RCC 7860 (cell line): ENCODE results near the gene ADARB1.

Experiments
- DNase-seq: peaks from one replicate; pipeline ENCODE4 v3.0.0-alpha.2; 2015; ENCODE audit warnings: low spot score
- FAIRE-seq: peaks from 2 replicates; lab custom pipeline; 2012; peaks lifted over from hg19 to GRCh38; lab: Jason Lieb, UNC

ADARB1 gene

DNA sequence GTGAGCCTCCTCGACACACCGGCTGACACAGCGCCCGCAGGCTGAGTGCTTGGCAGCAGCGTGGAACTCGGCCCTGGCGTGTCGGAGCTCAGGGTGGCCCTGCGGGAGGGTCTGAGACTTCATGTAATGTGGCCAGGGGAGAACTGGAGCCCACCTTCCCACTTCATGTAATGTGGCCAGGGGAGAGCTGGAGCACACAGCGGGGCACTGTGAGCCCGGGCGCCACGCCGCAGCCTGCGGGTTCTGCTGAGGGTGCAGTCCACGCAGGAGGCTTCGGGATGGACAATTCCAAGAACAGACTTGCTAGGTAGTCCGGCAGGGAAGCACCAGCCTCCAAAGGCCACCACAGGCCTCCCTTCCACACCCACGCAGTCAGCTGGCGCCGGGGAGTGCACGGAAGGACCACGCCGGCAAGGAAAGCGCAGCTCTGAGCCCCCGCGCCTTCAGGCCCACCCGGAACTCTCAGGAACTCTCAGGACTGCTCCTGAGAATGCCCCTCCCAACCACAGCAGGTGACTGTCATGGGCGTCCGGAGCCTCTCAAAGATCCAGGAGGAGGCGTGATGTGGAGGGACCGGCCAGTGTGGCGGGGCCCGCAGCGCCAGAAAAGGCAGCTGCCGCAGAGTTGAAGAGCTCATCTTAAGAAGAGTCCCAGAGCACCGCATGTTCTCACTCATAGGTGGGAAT lies 19.3 kb upstream of the ADARB1 start:
- FAIRE-seq (no peak), DNase-seq (no peak)

DNA sequence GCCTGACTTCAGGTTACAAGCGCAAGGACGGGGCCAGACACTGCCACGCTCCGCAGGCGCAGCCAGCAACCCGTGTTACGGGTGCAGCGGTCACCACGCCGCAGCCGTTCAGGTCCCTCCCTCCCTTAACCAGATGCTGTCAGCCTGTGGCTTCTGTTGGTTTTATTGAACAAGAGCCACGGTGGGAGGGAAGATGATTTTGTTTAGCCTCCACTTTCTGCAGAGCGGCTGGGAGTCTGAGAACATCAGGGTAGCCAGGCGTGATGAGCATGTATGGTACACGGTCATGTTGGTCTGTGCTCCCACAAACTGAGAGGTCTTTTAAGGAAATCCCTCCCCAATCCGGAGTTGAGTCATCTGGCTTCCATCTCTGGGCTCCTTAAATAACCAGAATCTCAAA lies 18.5 kb upstream of the ADARB1 start:
- DNase-seq = no peak
- FAIRE-seq = no peak

DNA sequence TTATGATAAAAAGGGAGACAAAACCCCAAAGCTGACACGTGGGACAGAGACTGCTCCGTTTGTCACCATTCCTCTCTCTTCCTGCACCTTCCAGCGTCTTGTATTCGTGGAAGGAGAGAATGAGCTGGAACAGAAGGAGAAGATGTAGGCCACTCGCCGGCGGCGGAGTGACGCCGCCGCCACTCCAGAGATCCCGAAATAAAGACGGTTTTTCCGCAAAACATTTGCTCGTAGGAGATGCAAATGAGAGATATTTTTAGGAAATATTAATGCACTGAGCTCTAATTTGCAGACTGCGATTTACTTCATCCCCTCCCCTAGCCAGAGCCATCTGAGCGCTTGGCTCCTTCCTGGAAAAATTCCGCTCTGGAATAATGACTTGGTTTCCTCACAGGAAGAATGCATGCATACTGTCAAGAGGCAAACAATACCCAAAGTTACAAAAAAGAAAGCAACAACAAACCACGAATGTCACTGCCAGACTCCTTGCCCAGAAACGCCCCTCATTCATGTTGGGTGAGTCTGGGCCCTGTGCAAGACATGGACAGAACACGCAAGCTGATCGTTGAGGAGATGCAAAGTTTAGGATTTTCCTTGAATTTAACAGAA lies 18.0 kb upstream of the ADARB1 start:
- DNase-seq (no peak), FAIRE-seq (no peak)

GRCh38 chr21:45056917-45057560 lies 17.3 kb upstream of the ADARB1 start:
- no peak for DNase-seq
- FAIRE-seq = no peak

DNA sequence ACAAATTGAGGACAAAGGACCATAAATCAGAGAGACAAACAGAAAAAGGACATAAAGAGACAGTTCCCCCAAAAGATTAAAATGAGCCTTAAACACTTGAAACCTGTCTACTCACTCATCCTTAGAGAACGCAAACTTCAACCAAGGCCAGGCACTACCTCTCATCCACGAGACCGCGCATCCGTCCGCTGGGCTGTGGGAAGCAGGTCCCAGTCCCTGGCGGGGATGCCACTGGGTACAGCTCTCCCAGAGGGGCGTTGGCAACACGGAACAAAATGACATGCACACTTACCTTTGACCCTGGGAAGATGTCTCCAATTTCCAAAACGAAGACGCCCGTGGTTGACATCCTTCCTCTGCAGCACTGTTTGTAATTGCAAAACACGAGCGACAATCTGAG lies 16.5 kb upstream of the ADARB1 start:
- FAIRE-seq = no peak

GRCh38 chr21:45059121-45059520 lies 15.3 kb upstream of the ADARB1 start:
- DNase-seq (no peak), FAIRE-seq (no peak)

More for the DNA sequence above, 16.5 kb upstream of the ADARB1 start:
- no peak for DNase-seq

DNA sequence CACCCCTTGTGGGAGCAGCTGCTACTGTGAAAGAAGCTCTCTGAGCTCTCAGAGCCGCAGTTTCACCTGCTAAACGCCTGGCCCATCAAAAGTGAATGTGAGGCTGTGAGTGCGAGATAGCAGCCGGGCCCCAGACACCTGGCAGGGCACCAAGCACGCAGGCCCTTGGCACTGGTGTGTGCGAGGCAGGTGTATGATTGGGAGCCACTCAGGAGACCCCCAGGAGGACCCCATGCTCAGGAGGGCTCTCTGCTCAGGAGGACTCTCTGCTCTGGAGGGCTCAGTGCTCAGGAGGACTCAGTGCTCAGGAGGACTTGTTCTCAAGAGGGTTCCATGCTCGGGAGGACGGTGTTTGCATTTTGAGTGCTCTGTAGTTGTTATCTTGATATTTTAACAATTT lies 14.3 kb upstream of the ADARB1 start:
- FAIRE-seq (no peak), DNase-seq (no peak)

DNA sequence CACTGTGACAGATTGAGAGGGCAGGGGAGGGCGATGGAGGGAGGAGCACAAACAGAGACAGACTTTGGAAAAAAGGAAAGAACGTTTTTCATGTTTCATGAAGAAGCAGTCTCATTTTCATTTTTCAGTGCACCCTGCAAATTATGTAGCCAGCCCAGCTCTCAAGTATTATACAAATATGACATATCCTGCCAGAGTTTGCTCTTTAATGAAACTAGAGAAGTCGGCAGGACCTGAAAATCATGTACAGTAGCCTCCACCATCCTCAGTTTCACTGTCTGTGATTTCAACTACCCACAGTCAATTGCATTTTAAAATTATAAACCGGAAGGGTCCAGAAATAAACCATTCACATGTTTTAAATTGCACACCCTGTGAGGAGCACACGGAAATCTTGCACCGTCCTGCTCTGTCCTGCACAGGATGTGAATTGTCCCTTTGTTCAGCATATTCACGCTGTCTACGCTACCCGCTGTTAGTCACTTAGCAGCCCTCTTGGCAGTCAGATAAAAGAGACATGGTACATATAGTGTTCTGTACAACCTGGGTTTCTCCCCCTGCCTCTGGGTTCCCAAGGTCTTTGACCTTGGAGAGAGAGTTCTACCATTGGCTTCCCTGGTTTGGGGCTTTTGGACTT lies 13.6 kb upstream of the ADARB1 start:
- FAIRE-seq (no peak), DNase-seq (no peak)

- FAIRE-seq = no peak
- no peak for DNase-seq
Observed at GRCh38 chr21:45064091-45064490, 10.3 kb upstream of the ADARB1 start.

DNA sequence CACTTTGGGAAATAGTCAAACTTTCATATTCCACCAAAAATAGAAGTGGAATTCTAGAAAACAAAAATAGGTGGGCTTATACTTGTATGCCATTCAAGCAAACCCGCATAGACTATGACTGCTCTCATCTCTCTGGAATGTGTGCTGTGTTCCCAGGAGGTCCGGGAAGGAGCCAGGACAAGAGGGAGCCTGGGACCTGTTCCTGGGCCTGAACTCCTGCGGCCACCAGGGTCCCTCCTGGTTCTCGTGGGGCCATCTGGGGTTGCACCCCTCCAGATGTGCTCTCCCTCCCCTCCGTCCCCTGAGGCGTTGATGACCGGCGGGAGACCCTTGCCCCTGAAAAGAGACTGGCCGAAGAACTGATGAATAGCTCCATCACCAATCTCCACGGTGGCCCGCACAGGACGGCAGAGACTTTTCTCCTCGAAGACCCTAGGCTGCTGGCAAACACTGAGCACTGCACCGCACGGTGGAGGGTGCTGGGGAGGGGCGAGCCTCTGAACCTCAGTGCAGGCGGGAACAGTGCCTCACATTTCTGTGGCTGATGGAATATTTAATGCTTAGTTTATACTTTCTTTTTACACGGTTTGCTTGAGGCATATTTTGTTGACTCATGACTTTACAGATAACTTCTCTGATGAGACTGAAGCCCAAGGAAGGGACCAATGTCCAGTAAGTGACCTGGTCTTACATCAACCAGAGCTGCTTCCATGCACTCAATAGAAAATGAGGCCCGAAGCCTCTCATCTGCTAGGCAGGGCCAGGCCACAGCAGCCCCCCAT lies 9.6 kb upstream of the ADARB1 start:
- DNase-seq (no peak), FAIRE-seq (no peak)

GRCh38 chr21:45067462-45068285 lies 6.7 kb upstream of the ADARB1 start:
- DNase-seq = no peak
- FAIRE-seq = no peak

DNA sequence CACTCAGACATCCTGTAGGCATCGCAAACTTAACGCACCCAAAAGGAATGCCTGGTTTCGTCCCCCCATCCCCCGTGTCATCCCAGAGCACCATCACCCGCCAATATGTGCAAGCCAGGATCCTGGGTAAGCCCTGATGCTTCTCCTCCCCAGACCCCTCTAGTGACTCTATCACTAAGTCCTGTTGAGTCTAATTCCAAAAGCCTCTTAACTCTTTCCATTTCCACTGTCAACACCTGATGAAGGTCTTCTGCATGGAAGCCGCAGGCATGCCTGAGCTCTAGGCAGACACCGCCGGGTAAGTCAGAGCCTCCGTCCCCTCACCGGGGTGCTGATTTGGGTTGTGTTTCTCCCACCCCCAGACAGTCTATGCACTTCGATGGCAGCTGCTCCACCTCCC lies 5.3 kb upstream of the ADARB1 start:
- FAIRE-seq (no peak), DNase-seq (no peak)

DNA sequence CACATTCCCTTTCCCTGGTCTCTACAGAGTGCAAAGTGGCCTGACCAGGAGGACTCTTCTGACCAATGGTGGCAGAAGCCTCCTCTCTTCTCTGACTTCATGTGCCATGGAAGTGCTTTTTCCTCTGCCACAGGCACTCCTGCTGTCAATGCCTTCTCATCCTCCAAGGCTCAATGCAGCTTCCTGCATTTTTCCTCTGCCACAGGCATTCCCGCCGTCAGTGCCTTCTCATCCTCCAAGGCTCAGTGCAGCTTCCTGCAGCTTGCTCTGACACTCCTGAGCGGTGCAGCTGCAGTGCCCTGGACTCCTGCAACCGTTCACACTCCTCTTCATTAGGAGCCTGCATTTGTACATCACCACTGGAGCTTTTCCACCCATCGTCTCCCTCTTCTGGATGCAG lies 4.7 kb upstream of the ADARB1 start:
- FAIRE-seq (no peak), DNase-seq (no peak)

GRCh38 chr21:45071078-45071873 lies 3.1 kb upstream of the ADARB1 start:
- FAIRE-seq (no peak), DNase-seq (no peak)

DNA sequence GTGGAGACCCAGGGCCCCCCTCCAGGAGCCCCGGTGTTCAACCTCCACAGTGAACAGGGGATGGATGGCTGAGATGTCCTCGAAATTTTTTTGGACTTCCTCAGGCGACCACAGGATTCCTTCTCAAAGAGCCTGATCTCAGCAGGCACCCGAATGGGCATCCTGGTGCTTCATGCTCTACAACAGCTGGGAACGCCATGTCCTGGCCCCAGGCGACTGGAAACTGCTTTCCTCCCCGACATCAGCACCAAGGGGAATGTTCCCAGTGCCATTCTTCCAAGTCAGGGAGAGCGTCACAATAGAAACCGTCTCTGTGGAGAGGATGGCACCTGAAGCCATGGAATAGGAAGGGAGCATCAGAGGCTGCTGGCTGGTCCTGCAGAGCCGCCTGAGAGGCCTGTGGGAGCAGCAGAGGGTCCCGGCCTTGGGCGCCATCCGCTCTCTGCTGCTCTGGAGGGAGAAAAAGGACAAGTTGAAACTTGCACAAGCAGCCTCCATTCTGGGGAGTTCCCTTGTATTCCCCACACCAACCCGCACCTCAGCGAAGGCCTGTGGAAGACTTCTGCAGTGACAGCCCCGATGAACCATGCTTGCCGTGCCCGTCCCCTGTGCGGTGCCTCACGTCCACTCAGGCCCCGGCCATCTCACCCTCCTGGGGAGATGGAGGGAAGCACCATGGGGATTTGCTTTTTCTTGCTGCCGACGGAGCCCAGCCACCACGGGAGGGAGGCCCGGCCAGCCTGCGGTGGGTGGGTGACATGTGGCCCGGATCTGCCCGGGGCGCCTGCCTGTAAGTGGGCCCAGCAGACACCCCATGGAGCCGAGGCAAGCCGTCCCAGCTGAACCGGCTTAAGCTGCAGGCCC lies 2.3 kb upstream of the ADARB1 start:
- DNase-seq (no peak), FAIRE-seq (no peak)

- FAIRE-seq (no peak), DNase-seq (no peak)
Observed at GRCh38 chr21:45072738-45073300, 1.6 kb upstream of the ADARB1 start.

DNA sequence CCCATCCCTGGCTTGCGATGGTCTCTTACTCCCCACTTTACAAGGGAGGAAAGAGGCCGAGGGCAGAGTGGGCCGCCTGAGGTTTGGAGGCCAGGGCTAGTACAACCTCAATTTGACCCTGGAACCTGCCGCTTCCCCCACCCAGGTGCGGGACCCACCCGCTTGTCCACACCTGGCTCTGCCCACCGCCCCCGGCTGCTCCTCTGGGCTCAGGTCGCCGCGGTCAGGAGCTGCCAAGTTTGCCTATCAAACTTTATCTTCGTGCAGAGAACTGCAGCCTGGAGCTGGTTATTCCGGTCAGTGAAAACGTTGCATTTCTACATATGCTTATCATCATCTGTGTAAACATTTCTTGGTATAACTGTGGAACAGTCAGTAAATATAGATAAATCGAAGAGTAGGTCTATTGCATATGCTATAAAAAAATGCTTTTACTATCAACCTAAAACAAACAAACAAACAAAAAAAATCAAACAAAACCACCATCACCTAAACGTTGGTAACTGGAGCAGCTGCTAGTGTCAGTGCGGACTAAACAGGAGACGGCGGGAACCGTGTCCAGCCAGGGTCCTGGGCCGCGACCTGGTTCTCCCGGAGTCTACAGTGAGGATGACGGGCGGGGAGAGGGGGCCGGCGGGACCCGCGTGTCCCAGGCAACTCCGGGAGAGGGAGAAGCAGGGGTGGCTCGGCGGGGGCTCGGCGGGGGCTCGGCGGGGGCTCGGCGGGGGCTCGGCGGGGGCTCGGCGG lies 906 bp upstream of the ADARB1 start:
- no peak for FAIRE-seq

More for the DNA sequence above, 906 bp upstream of the ADARB1 start:
- no peak for DNase-seq
